Esophagus (tissue), 2 donors: Measurements from ENCODE around the gene CRIP3. TPM values are rescaled to one million over a fixed set of nuclear protein-coding genes. Genes with fewer than 3 reads are reported as not detected.

ENCODE experiments used
- H3K27ac ChIP-seq, 2 donors: one replicate each; pipeline ENCODE4 v1.5.1; 2013; ENCODE audit warnings: low read depth in 2 of 2, mild to moderate bottlenecking in 2 of 2, inconsistent platforms in 1 of 2, low read length in 1 of 2, moderate library complexity in 1 of 2
- H3K27me3 ChIP-seq, 2 donors: one replicate each; pipeline ENCODE4 v1.6.1; 2013; ENCODE audit warnings: low read length in 2 of 2, control low read depth in 1 of 2, mild to moderate bottlenecking in 1 of 2; ENCODE audit not compliant: insufficient read depth in 2 of 2, control insufficient read depth in 1 of 2
- H3K36me3 ChIP-seq, 2 donors: one replicate each; pipeline ENCODE4 v1.6.1; 2013; ENCODE audit warnings: low read length in 1 of 2; ENCODE audit not compliant: control insufficient read depth in 2 of 2, insufficient read depth in 2 of 2
- H3K4me1 ChIP-seq, 2 donors: one replicate each; pipeline ENCODE4 v1.6.1; 2013; ENCODE audit warnings: low read length in 1 of 2; ENCODE audit not compliant: control insufficient read depth in 2 of 2, insufficient read depth in 2 of 2
- H3K4me3 ChIP-seq, 2 donors: one replicate each; pipeline ENCODE4 v1.5.1; 2013; ENCODE audit warnings: low read length in 2 of 2, mild to moderate bottlenecking in 2 of 2, low read depth in 1 of 2, moderate library complexity in 1 of 2
- H3K9me3 ChIP-seq, 2 donors: one replicate each; pipeline ENCODE4 v1.6.1; 2013; ENCODE audit warnings: mild to moderate bottlenecking in 2 of 2, low read depth in 1 of 2, low read length in 1 of 2, moderate library complexity in 1 of 2; ENCODE audit not compliant: control insufficient read depth in 2 of 2, insufficient read depth in 1 of 2
- WGBS, 2 donors: extraction: QIAGEN DNeasy Blood & Tissue Kit; methylation state at CpG; one replicate each; pipeline ENCODE4 v1.1.7; 2013; 5-methylcytosine and 5-hydroxymethylcytosine counted together
- polyA plus RNA-seq, 2 donors: library from polyadenylated mRNA; stranded (reverse); fragments of 200-250 nt; gene quantifications; one replicate each; pipeline ENCODE4 v1.2.3, GENCODE V29; 2013
- donor health status: healthy with polysubstance abuse.
- donor health status: Bipolar disorder and iron deficiency.

The CRIP3 gene
- polyA plus RNA-seq, 2 donors: 0.40 to 1.2 TPM

GRCh38 chr6:43301081-43301870, 7.3 kb downstream of the CRIP3 start:
- no peaks in the 10 kb centered on the region for H3K27me3 ChIP-seq
- WGBS, 2 donors: 83 to 87% methylated on average over 15 of the region's 15 CpGs
- H3K4me1 ChIP-seq: no peaks in the 10 kb centered on the region
- H3K4me3 ChIP-seq: no peak overlapping the region
- H3K36me3 ChIP-seq: no peaks in the 10 kb centered on the region
- no peak overlapping the region for H3K27ac ChIP-seq
- no peaks in the 10 kb centered on the region for H3K9me3 ChIP-seq

GRCh38 chr6:43299338-43300293, 9.0 kb downstream of the CRIP3 start:
- Histone ChIP-seq H3K4me1 (no peaks in the 10 kb centered on the region), H3K4me3 (no peak overlapping the region), H3K36me3 (no peaks in the 10 kb centered on the region), H3K27ac (no peak overlapping the region), H3K9me3 (peaks cover 0 to under 1% of the 10 kb centered on the region in 2 donors), H3K27me3 (no peaks in the 10 kb centered on the region)
- 78 to 81% methylated on average over 18 of the region's 18 CpGs for WGBS, 2 donors

DNA sequence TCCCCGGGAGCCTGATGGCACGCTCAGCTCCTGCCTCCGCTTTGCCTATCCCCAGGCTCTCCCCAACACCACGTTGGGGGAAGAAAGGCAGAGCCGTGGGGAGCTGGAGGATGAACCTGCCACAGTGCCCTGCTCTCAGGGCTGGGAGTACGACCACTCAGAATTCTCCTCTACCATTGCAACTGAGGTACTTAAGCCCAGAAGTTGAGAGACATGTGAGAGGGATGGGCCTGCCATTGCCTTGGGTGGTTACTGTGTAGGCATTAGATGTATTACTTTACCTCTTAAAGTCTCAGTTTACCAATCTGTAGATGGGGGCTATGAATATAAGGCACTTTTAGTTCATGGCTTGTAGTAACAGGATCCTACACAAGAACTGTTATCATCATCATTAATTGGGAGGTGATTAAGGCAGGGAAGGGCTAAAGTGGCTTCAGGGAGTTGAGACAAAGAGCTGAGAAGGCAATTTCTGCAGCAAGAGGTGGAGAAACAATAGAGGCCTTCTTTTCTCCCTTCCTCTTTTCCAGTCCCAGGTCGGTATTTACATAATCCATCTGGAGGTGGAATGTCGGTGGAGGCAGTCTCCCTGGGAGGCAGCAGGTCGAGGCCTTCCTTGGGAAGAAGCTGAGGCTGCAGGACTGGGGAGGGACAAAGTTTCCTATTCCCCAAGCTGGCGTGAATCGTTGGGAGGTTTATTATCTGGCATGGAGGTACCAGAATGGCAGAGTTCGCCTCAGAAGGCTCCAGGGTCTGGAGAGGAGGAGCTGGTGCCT, 9.9 kb downstream of the CRIP3 start:
- H3K27ac ChIP-seq: no peak overlapping the region
- peaks cover 0 to 3% of the 10 kb centered on the region in 2 donors for H3K9me3 ChIP-seq
- H3K27me3 ChIP-seq: no peaks in the 10 kb centered on the region
- 73% methylated on average over 12 of the region's 12 CpGs for WGBS, 2 donors
- no peaks in the 10 kb centered on the region for H3K36me3 ChIP-seq
- H3K4me1 ChIP-seq: no peaks in the 10 kb centered on the region
- H3K4me3 ChIP-seq: no peak overlapping the region

GRCh38 chr6:43297644-43298564, 10.7 kb downstream of the CRIP3 start, which contains the start of gene SLC22A7:
TSS of gene SLC22A7 (plus strand) at chr6:43298260. CDS start at chr6:43298359, 99 bp downstream.
- H3K36me3 ChIP-seq: no peaks in the 10 kb centered on the region
- no peaks in the 10 kb centered on the region for H3K27me3 ChIP-seq
- WGBS, 2 donors: 69 to 70% methylated on average over 10 of the region's 10 CpGs
- H3K4me1 ChIP-seq: no peaks in the 10 kb centered on the region
- H3K9me3 ChIP-seq: peaks cover 0 to 3% of the 10 kb centered on the region in 2 donors
- no peak within 1 kb of the TSS for H3K4me3 ChIP-seq
- no peak within 1 kb of the TSS for H3K27ac ChIP-seq

DNA sequence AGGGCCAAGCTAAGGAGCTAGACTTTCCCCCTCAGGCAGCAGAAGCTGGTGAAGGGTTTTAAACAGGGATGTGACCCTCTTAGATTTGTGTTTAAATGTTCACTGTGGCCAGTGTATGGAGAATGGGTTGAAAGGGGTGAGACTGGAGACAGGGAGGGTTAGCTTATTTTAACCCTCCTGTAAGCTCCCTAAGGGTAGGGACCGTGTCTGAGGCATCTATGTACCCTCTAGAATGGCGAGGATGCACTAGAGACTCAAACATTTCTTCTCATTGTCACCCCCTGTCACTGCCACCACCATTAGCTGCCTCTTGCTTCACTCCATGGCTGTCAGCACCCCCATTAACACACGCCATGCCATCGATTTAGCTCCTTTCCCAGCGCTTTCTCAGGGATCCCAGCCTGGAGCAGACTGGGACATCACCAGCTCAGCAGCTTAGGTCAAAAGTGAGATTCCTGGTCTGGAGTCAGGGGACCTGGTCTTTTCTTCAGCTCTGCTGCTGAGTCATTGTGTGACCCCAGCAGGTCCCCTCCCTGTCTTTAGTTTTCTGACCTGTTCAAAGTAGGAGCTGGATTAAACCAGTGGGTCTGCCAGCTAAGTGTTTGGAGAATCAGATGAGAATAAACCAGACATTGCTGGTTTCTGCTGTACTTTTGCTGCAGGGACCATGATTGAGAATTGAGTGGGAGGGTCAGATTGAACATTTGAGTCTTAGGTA, 11.7 kb downstream of the CRIP3 start:
- WGBS, 2 donors: 85 to 93% methylated on average over 5 of the region's 5 CpGs
- Histone ChIP-seq H3K9me3 (peaks cover 0 to 3% of the 10 kb centered on the region in 2 donors), H3K27me3 (no peaks in the 10 kb centered on the region), H3K36me3 (no peaks in the 10 kb centered on the region), H3K4me3 (no peak overlapping the region), H3K4me1 (no peaks in the 10 kb centered on the region), H3K27ac (no peak overlapping the region)

DNA sequence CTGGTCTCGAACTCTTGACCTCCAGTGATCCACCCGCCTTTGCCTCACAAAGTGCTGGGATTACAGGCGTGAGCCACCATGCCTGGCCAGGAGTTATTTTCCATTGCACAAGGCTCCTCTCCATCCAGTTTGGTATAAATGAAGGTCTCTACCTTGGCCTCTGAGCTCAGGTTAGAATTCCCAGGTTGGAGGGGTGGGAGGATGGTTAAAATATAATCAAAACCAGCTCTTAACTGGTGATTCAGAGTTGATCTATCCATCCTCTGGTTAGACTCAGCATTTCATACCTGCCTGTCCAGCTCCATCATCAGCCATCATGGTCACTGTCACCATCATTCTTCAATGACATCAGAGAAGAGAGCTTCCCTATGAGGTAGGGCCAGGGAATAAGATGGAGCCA, 13.2 kb downstream of the CRIP3 start:
- no peaks in the 10 kb centered on the region for H3K27me3 ChIP-seq
- WGBS, 2 donors: 90 to 93% methylated on average over 3 of the region's 3 CpGs

GRCh38 chr6:43294536-43294935, 14.1 kb downstream of the CRIP3 start:
- 73 to 87% methylated on average over 3 of the region's 3 CpGs for WGBS, 2 donors
- Histone ChIP-seq H3K9me3 (peaks cover 0 to 3% of the 10 kb centered on the region in 2 donors), H3K4me1 (no peaks in the 10 kb centered on the region)

More for the DNA sequence above, 13.2 kb downstream of the CRIP3 start:
- H3K4me3 ChIP-seq: no peak overlapping the region
- no peak overlapping the region for H3K27ac ChIP-seq
- H3K4me1 ChIP-seq: no peaks in the 10 kb centered on the region
- H3K36me3 ChIP-seq: no peaks in the 10 kb centered on the region
- peaks cover 0 to 3% of the 10 kb centered on the region in 2 donors for H3K9me3 ChIP-seq

DNA sequence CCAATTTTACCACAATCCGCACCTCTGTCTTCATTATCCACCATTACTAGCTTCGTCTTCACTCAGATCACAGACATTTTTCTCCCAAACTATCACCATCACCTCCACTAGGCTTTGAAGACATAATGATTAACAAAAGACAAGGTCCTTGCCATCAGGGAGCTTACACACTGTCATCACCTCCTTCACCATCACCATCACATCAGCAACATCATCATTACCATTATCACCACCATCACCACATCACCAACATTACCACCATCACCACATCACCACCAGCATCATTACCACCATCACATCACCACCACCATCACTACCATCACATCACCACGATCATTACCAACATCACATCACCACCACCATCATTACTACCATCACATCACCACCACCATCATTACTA, 14.9 kb downstream of the CRIP3 start:
- Histone ChIP-seq H3K4me1 (no peaks in the 10 kb centered on the region), H3K9me3 (peaks cover 0 to 3% of the 10 kb centered on the region in 2 donors), H3K27ac (no peak overlapping the region), H3K27me3 (no peaks in the 10 kb centered on the region), H3K36me3 (no peaks in the 10 kb centered on the region), H3K4me3 (no peak overlapping the region)
- 90 to 93% methylated on average over 3 of the region's 3 CpGs for WGBS, 2 donors

More at GRCh38 chr6:43294536-43294935, 14.1 kb downstream of the CRIP3 start:
- no peak overlapping the region for H3K27ac ChIP-seq
- no peaks in the 10 kb centered on the region for H3K36me3 ChIP-seq
- no peaks in the 10 kb centered on the region for H3K27me3 ChIP-seq
- H3K4me3 ChIP-seq: no peak overlapping the region
